HPDE6-E6E7 (cell line): Measurements from ENCODE around the gene DNAJB8.

Experiments
- DNase-seq: peaks from one replicate; pipeline ENCODE4 v3.0.0; 2011; ENCODE audit warnings: missing footprints; ENCODE audit errors: extremely low spot score

The DNAJB8 gene

DNA sequence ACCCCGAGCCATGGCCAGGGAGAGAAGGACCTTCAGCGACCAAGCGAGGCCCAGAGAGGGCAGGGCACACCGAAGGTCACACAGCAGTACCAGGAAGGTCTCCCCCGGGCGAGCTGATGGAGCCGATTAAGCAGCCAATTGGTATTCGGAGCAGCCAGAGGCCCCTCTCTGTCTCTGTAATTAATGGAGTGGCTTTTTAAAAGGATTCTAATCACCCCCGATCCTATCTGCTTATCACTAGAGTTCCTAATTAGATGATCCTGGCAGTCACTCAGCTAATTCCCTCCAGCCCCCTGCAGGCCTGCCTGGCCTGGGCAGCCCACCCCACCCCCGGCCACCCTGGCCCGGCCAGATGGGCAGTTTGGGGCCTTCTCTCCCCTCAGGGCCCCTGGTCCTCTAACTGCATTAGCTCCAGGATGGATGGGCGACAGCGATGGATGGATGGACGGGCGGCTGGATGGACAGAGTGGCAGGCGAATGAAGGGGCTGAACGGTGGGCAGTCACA lies 1.6 kb upstream of the DNAJB8 start:
- DNase-seq: no peak

DNA sequence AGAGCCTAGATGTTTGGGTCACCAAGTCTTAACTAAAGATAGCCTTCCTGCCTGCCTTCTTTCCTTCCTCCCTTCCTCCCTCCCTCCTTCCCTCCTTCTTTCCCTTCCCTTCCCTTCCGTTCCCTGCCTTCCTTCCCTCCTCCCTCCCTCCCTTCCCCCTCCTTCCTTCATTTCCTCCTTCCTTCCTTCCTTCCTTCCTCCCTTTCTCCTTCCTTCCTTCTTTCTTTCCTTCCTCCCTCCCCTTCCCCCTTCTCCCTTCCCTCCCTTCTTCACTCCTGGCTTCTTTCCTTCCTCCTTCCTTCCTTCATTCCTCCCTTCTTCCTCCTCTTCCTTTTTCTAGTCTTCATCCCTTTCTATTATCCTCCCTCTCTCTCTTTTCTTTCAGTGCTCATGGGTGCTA lies 2.0 kb downstream of the DNAJB8 start:
- no peak for DNase-seq

DNA sequence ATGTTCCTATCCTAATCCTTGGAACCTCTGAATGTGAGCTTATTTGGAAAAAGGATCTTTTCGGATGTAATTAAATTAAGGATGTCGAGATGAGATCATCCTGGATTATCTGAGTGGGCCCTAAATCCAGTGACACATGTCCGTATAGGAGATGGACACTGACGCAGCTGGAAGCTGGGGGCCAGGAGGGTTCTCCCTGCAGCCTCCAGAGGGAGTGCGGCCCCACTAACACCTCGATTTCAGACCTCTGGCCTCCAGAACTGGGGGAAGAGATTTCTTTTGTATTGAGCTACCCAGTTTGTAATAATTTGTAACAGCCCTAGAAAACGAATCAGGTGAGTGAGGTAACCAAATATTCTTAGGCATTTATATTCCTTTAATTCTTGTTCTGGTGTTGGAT lies 2.5 kb downstream of the DNAJB8 start:
- DNase-seq: no peak

- DNase-seq: no peak
Measured at GRCh38 chr3:128463771-128464170, 2.9 kb downstream of the DNAJB8 start.

DNA sequence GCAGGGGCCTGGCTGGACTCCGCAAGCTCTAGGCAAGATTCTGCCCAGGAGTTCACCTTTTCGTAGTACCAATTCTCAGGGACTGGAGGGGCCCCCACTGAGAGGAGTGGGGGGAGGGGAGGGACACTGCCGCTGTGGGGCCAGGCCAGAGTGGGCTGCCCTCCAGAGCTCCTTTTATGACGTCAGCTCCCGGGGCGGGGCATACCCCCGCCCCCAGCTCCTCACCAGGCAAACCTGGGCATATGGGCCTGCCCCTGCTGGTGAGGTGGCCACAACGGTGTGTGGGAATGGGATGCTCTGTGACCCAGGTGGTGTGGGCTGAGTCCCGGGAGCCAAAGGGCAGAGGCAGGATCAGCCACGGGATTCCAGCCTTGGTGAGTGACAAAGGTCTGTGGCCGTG lies 3.3 kb downstream of the DNAJB8 start:
- DNase-seq: no peak

DNA sequence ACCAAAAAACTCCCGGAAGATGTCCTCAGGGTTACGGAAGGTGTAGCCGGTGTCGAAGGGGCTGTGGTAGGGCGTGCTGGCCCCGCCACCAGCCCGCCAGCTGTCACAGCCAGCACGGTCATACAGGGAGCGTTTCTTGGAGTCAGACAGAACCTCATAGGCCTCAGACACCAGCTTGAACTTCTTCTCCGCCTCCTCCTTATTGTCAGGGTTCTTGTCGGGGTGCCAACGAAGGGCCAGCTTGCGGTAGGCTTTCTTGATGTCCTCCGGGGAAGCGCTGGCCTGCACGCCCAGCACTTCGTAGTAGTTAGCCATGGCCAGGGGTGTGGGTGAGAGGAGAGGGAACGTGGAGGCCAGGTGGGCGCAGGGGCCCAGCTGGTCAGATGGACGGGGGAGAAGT lies 3.8 kb downstream of the DNAJB8 start:
- DNase-seq: no peak

DNA sequence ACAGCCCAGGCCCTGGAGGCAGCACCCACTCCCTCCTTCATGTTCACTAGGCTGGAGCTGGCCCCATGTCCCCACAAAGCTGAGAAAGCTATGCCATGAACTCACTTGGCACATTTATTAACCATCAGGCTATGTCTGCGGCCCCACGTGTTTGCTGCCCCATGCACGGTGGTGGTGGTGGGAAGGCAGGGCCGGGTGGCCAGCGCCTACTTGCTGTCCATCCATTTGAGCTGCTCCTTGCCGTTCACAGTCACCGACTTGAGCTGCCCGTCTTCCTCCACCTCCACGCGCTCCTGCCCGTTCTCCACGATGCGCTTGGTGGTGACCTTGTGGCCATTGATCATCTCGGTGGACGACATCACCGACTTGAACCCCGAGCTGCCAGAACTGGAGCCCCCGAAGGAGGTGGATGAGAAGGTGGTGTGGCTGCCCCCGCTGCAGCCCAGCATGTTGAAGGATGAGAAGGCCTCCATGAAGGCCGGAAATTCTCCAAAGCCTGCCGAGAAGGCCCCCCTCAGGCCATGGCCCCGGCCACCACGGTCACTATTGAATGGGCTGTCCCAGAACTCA lies 4.3 kb downstream of the DNAJB8 start:
- no peak for DNase-seq

DNA sequence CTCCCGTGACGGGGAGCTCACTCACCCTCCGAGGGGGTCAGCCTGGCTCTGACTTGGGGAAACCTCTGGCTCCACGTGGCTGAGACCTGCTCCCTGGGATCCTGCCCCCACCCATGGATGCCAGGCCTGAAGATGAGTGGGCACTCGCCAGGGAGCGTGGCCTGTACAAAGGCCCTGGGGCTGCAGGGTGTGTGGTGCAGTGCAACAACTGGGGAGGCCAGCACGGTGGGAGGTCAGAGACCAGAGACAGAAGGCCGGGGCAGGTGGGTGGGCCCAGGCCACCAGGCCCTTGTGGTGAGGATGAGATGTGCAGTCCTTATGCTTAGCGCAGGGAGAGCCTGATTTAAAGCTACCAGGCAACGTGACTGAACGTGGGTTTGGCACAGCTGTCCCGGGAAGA lies 5.0 kb downstream of the DNAJB8 start:
- no peak for DNase-seq

DNA sequence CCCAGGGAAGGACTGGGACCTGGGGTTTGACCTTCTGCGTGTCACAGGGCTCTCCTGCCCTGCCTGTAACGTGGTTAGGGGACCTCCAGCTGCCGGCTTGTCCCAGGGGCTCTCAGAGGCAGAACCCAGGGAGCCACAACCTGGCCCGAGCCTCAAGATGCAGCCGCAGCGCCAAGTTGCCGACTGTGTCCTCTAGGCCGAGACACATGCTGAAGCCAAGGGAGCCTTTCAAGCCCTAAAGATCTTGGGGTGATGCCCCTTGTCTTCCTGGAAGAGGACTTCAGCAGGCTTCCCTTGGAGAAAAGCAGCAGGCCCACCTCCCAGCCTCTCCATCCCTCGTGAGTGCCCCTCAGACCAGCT lies 7.2 kb downstream of the DNAJB8 start:
- DNase-seq: no peak

DNA sequence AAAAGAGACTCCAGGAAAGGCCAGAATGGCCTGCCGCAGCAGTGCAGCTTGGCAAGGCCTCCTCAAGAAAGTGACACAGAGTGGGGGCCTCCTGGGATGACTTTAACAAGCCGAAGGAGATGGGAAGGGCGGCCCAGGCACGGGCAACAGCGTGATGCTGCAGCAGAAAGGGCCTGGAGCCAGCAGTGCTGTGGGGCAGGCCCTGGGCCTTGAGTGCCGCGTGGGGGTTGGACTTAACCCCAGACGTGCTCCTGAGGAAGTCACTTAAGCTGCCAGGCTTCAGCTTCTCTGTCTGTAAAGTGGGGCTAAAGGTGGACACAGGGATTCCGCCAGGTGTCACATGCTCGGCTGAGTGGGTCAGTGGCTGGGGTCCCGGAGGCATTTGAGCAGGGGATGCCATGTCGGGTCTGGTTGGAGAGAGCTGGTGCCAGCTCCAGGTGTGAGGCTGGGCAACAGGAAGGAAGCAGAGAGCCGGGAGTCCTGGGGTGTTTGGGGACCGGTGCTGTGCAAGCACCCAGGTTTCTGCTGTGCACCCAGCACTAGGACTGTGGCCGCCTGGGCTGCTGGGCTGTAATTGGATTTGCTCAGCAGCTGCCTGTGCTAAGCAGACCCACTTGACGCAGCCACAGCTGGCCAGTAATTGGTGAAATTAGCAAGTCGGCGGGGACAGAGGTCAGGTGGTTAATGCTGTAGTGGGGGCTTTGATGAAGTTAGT lies 7.8 kb downstream of the DNAJB8 start:
- no peak for DNase-seq

DNA sequence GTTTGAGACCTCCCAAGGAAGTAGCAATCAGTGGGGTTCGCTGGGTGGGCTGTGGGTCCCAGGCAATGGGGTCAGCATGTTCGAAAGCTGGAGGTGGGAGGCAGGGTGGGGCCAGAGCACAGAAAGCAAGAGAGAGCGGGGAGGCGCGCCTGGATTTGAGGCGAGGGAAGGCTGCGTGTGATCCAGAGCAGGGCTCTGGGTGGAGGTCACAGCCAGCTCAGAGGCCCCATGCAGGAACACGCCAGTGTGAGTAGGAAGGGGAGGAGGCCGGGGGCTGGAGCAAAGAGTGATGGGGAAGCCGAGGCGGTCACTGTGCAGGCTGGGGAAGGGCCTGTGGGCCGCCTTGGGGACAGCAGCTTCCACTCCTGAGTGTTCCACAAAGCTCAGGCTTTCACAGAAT lies 8.8 kb downstream of the DNAJB8 start:
- no peak for DNase-seq

DNA sequence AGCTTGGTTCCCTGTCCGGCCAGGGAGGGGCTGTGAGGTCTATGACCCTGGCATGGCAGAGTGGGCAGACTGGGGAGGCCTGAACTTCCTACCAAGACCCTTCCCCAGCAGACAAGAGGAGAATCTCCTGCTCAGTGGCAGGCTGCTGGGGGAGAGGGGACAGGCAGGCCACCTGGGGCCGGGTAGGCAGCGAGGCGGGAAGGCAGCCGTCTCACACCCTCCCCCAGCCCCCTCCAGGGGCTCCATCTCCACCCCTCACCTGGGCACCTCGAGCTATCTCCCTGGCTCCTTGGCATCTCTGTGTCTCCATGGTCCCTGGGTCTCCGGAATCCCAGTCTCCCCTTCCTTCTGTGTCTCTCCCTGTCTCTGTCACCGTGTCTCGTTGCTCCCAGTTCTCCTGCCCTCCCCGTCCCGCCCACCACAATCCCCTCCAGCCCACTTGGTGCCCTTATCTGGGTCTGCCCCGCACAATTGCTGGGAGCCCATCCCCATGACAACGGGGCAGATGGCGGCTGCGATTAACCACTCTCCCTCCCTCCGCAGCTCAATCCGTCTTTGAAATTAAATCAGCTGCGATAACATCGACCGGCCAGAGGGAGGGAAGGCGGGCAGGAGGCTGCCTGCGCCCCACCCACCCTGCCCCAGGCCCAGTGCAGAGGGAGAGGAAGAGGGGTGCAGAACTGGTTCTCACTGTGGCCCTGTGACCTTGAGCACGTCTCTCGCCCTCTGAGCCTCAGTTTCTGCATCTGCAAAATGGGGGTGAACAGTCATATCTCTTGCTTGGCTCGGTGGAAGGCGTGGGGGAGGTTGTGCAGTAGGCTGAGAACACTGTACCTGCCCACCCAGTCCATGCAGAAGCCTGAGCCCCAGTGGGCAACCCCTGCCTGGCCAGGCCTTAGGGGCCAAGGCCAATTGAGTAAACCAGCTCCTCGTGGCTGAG lies 9.6 kb downstream of the DNAJB8 start:
- no peak for DNase-seq

- no peak for DNase-seq
Measured at GRCh38 chr3:128455786-128456748, 10.6 kb downstream of the DNAJB8 start.

DNA sequence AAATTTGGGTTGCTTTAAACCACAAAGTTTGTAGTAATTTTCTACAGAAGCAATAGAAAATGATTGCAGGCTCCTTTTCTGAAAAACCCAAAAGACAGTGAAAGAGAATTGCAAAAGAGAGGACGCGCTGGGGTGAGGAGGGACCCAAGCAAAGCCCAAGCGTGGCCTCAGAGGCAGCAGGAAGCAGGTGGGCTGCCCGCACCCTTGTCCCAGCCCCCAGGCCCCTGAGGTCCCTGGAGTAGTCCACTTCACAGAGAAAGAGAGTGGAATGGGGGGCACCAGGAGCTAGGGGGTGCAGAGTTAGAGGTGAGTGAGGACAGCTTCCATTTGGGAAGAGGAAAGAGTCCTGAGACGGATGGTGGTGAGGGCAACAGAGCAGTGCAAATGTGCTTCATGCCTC lies 11.6 kb downstream of the DNAJB8 start:
- DNase-seq: no peak

- no peak for DNase-seq
Measured at GRCh38 chr3:128454310-128454618, 12.4 kb downstream of the DNAJB8 start.

DNA sequence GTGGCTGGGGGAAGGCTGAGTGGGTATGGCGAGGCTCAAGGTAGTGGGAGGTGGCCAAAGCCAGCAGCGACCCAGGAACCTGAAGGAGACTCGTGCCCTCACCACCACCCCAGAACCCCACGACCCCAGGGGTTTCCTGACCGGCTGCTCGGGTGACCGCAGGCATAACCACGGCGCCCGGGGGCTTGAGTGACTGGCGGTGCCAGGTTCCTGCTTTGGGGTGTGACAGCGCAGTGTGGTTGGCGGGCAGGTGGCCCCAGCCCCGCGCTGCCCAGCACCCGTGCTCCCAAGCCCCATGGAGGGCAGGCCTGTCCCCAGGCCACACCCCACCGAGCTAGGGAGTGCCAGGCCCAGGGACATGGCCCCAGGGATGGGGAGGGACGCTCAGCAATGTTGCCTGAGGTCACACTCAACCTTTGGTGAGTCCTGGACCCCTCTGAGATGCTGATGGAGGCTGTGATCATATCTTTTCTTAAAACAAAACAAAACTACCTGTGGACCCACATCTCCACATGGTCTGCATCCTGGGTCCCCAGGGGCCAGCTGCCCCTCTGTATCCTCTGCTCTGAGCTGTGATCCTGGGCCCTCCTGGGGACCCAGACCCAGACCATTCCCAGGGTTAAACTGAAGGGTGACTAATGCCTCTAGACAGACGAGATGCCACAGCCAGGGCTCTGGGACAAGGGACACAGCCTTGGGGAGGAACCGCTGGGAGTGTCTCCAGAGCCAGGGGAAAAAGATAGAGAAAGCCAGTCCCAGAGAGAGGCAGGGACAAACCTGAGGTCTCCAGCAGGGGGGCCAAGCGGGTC lies 13.0 kb downstream of the DNAJB8 start:
- no peak for DNase-seq

- DNase-seq: no peak
Measured at GRCh38 chr3:128452678-128453275, 13.9 kb downstream of the DNAJB8 start.

- DNase-seq: no peak
Measured at GRCh38 chr3:128452120-128452519, 14.6 kb downstream of the DNAJB8 start.

DNA sequence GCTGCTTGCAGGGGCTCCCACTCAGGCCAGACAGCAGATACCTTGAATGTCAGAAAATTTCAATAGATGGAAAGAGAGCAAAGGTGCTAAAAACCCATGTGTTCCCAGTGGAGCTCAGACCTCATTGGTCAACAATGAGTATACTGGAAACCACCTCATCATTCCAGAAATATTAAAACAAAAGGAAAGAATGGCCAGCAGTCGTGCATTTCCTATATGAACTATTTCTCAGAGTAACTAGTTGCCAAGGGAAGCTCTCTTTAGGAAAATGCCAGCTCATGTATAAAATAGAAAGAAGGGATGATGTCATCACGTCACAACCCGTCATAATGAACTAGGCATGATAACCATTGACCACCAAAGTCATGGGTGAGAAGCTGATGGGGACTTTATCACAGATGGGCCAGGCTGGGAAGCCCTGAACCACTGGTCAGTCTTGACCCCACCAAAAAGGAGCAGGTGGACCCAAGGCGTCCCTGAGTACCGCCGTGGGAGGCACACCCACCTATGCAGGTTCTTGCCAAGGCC lies 17.5 kb downstream of the DNAJB8 start:
- DNase-seq: no peak

DNA sequence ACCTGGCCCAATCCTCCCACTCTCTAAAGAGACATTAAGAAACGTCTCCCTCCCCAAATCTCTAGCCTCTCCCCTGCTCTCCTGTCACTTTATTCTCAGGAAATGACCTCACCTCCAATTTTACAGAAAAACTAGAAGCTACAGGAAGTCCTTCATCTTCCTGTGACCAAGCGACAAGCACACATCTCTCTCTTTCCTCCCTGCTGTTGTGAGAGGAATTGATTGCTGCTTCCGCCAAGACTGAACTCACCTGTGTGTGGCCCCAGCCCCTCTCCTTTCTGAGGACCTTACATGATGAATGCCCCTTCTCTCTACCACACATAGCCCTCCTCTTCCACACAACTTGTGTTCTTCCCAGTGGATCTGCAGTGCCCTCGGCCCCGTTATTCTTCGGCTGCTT lies 18.2 kb downstream of the DNAJB8 start:
- no peak for DNase-seq
